ENCODE measurements around the gene CYP1B1. TPM values are rescaled to one million over a fixed set of nuclear protein-coding genes. Genes with fewer than 3 reads are reported as not detected.

Gene CYP1B1
- total RNA-seq, 1 experiment from 2014 or later: 13.1 TPM

DNA sequence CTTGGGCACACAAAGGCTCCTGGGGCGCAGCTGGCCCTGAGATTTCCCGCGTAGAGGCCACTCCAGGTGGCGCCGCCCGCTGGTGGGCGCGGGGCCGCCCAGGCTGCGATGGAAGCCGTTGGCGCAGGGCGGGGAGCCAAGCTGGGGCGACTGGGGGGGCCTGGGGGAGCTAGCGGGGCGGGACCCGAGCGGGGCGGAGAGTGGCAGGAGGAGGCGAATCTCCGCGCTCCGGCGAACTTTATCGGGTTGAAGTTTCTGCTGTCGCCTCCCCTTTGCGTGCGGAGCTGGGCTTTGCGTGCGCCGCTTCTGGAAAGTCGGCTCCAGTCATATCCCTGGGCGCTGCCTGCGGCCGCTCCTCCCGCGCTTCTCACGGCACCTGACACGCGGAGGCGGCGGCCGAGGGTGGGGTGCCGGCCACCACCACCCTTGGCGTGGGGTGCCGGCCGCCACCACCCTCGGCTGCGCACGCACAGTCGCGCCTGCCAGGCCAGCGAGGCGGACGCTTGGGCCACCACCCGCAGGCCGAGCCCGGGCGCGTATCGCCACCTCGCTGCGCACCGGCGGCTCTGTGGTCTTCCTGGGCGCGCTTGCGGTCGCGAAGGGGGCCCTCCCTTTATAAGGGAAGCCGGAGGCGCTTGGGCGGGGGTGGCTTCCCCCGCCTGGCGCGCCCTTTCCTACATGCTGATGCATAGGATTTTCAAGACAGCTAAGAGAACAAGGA lies 919 bp upstream of the CYP1B1 start:
- DNase-seq (ENCODE audit: low read depth): peak; percentile 95

GRCh38 chr2:38076152-38076709 lies 280 bp upstream of the CYP1B1 start:
- peak; percentile 90 for DNase-seq (ENCODE audit: low read depth)

GRCh38 chr2:38074764-38075506 lies 1.0 kb downstream of the CYP1B1 start:
- DNase-seq (ENCODE audit: low read depth): no peak

- no peak for DNase-seq (ENCODE audit: low read depth)
Observed at GRCh38 chr2:38074058-38074763, 1.7 kb downstream of the CYP1B1 start.

- no peak for DNase-seq (ENCODE audit: low read depth)
Observed at GRCh38 chr2:38073211-38074057, 2.5 kb downstream of the CYP1B1 start.

DNA sequence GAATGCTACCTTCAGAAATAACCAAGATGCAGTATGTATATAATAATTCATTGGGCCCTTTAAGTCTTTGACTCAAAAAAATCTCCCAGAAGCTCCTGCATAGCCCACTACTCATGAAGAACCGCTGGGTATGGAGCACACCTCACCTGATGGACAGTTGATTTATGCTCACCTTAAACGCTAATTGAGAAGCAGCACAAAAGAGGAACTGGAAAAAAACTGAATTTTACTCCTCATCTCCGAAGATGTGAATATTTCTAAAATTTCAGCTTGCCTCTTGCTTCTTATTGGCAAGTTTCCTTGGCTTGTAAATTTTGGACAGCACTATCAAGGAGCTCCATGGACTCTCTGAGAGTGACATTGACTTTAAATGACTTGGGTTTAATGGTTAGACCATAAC lies 5.5 kb downstream of the CYP1B1 start:
- no peak for DNase-seq (ENCODE audit: low read depth)

GRCh38 chr2:38068234-38068633 lies 7.7 kb downstream of the CYP1B1 start:
- DNase-seq (ENCODE audit: low read depth): no peak

GRCh38 chr2:38066421-38067115 lies 9.4 kb downstream of the CYP1B1 start:
- no peak for DNase-seq (ENCODE audit: low read depth)

DNA sequence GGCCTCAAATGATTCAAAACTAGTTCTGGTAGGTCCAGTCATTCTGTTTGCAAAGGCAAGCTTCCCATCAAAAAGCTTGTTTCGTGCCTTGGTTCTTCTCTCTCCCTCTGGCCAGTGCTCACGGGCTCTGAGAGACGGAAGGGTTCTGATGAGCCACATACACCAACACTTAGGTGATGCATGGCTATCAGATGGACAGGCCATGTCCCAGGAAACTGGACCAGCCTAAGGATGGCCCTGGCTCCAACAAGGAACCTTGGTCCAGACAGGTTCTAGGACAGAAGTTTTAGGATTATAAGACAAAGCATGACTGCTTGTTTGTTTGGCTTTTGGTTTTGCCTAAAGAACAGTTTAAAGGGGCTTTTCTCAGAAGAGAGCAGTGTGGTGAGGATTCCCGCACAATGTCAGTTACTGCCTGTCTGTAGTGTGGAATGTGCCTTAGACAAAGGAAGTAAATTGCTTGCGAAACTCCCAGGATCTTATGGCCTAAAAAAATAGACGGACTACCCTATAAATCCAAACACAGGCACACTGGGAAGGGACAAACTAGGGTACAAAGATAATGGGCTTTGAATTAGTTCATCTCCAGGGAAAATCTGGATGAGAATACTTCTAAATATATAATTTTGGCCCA lies 10.3 kb downstream of the CYP1B1 start:
- no peak for DNase-seq (ENCODE audit: low read depth)

- DNase-seq (ENCODE audit: low read depth): no peak
Observed at GRCh38 chr2:38064801-38065501, 11.0 kb downstream of the CYP1B1 start.

- DNase-seq (ENCODE audit: low read depth): no peak
Observed at GRCh38 chr2:38060236-38061018, 15.5 kb downstream of the CYP1B1 start.

- DNase-seq (ENCODE audit: low read depth): peak; percentile 74
Observed at GRCh38 chr2:38057651-38058410, 18.1 kb downstream of the CYP1B1 start.

- peak; percentile 71 for DNase-seq (ENCODE audit: low read depth)
Observed at GRCh38 chr2:38056216-38056615, 19.7 kb downstream of the CYP1B1 start.

GRCh38 chr2:38045811-38046210 lies 30.1 kb downstream of the CYP1B1 start:
- no peak for DNase-seq (ENCODE audit: low read depth)

DNA sequence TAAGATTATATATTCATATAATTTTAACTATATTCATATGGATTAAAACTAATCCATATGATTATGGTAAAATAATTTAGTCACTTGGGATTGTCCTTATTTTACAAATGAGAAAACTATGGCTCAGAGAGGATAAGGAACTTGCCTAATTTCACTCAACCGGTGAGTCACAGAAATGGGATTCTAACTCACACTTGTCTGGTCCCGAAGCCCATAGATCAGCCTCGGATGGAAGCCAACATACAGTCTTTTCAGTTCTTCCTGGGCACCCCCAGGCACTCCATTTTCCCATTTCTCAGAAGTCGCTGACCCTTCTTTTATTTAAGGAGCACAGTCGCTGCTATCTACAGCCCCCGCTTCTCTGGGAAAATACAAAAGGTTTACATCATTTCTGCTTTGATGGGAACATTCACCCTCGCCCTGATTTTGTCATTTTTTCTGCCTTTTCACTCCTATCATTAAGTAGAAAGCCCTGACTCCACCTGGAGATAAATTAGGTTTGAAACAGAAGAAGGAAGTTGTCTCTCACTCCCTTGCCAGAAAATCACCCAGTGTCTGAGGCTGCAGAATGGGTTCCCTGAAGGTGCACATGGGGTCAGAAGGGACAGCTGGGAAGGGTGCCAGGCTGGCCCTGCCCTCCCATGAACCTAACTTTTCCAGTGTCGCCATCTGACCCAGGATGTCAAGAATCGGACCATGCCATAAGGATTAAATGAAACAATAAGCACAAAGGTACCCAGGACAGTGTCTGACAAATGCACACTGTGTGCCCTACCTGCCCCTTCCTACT lies 36.6 kb downstream of the CYP1B1 start:
- peak; percentile 59 for DNase-seq (ENCODE audit: low read depth)

DNA sequence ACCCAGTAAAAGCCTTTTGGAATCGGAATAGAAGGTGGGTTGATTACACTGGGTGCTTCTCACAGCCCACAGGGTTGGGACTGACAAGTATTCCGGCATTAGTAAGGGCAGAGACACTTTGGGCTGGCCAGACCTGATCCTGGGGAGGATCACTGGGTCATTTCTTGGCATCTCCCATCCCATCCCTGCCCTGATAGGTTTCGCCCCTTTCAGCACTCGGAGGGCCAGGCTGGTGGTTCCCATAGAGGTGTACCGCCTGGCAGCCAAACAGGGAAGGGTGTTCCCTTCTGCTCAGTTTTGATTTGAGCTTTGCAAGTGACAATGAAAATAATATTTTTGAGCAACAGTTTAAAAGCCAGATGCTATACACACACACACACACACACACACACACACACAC lies 37.3 kb downstream of the CYP1B1 start:
- no peak for DNase-seq (ENCODE audit: low read depth)

All from M059J (cell line).